Prostate gland (tissue), 2 donors: Measurements from ENCODE around the gene MAMLD1. TPM values are rescaled to one million over a fixed set of nuclear protein-coding genes. Genes with fewer than 3 reads are reported as not detected.
"Not testable (repeated sequence)": the region's sequence is repeated elsewhere in the genome, so short reads cannot be mapped to it uniquely, and the experiment has no call there.

ENCODE experiments used
- DNase-seq: peaks from one replicate; pipeline ENCODE4 v3.0.0-alpha.2; 2019; ENCODE audit warnings: low spot score
- H3K27ac ChIP-seq, 2 donors: fragments of 200-600 bp; sonication (generic); 2 replicates each; pipeline ENCODE4 v1.5.1; 2017 to 2019
- H3K27me3 ChIP-seq: fragments of 200-600 bp; sonication (generic); replicated peaks from 2 replicates; pipeline ENCODE4 v1.5.1; 2019; ENCODE audit not compliant: insufficient read depth
- H3K36me3 ChIP-seq, 2 donors: fragments of 200-600 bp; sonication (generic); 1 replicate in 1 of 2; 2 replicates in 1 of 2; pipeline versions ENCODE4 v1.5.1 to v1.8.1; 2017 to 2019
- H3K4me1 ChIP-seq: fragments of 200-600 bp; sonication (generic); replicated peaks from 2 replicates; pipeline ENCODE4 v1.5.1; 2019
- H3K4me3 ChIP-seq, 2 donors: fragments of 200-600 bp; sonication (generic); 2 replicates each; pipeline ENCODE4 v1.5.1; 2017 to 2019
- H3K9me3 ChIP-seq: fragments of 200-600 bp; sonication (generic); 2 replicates; pipeline ENCODE4 v1.5.1; 2017
- CTCF ChIP-seq, 4 experiments: fragments of 200-600 bp in 2 of 4; fragments of 450-650 bp in 2 of 4; sonication (generic) in 2 of 4; IDR thresholded peaks; 1 replicate in 3 of 4; 2 replicates in 1 of 4; pipeline ENCODE4 v1.5.1; 2016 to 2019; ENCODE audit warnings: antibody characterized with exemption in 4 of 4, mild to moderate bottlenecking in 2 of 4, moderate library complexity in 2 of 4
- POLR2A ChIP-seq: fragments of 450-650 bp; IDR thresholded peaks from one replicate; pipeline ENCODE4 v1.6.1; 2016; ENCODE audit warnings: antibody characterized with exemption, mild to moderate bottlenecking
- POLR2AphosphoS5 ChIP-seq: sonication (generic); formaldehyde crosslinking; IDR thresholded peaks from one replicate; pipeline ENCODE4 v1.6.1; 2017; ENCODE audit warnings: antibody characterized with exemption
- WGBS: methylation state at CpG from one replicate; pipeline ENCODE4 v1.1.5; 2018; 5-methylcytosine and 5-hydroxymethylcytosine counted together
- intact Hi-C: fragments of 100-400 bp; cut with DNase I; formaldehyde crosslinking; loops from one replicate; pipeline ENCODE4 v1.14.2; 2022
- total RNA-seq, 2 donors: library from RNA; depleted of rRNA; stranded (reverse); fragments of >200 nt; gene quantifications; one replicate each; pipeline ENCODE4 v1.1.0, GENCODE V29; 2016

The MAMLD1 gene
- total RNA-seq, 2 donors from 2014 or later, result 2.2 to 51.7 TPM

- Histone ChIP-seq H3K4me1 (no peaks in the 10 kb centered on the region), H3K4me3 (no peak overlapping the region), H3K9me3 (no peaks in the 10 kb centered on the region), H3K36me3 (no peaks in the 10 kb centered on the region), H3K27me3 (no peaks in the 10 kb centered on the region), H3K27ac (no peak overlapping the region)
- no peak for TF ChIP-seq POLR2A
- TF ChIP-seq CTCF (IDR thresholded peaks at IDR 0.05), result no peak
- TF ChIP-seq POLR2AphosphoS5, result no peak
- 93% methylated on average over 7 of the region's 8 CpGs for WGBS
- no peak for DNase-seq
- intact Hi-C loops, result no loop called here
Measured at GRCh38 chrX:150338615-150339014, 24.5 kb upstream of the MAMLD1 start.

GRCh38 chrX:150339736-150340135 lies 23.4 kb upstream of the MAMLD1 start:
- H3K4me3 ChIP-seq, result no peak overlapping the region
- no peaks in the 10 kb centered on the region for H3K36me3 ChIP-seq
- H3K9me3 ChIP-seq, result no peaks in the 10 kb centered on the region
- TF ChIP-seq POLR2AphosphoS5 (no peak), CTCF (IDR thresholded peaks at IDR 0.05) (no peak), POLR2A (no peak)
- intact Hi-C loops, result no loop called here
- no peak for DNase-seq
- WGBS, result 38% methylated on average over 3 of the region's 3 CpGs
- no peaks in the 10 kb centered on the region for H3K27me3 ChIP-seq
- no peaks in the 10 kb centered on the region for H3K4me1 ChIP-seq
- H3K27ac ChIP-seq, result no peak overlapping the region

GRCh38 chrX:150340326-150340725 lies 22.8 kb upstream of the MAMLD1 start:
- H3K4me3 ChIP-seq, H3K9me3 ChIP-seq, intact Hi-C loops, H3K27me3 ChIP-seq, H3K4me1 ChIP-seq, H3K36me3 ChIP-seq, H3K27ac ChIP-seq, DNase-seq: not testable (repeated sequence)
- WGBS, result no CpG with 5 or more reads among the region's 3 CpGs

GRCh38 chrX:150347471-150347870 lies 15.6 kb upstream of the MAMLD1 start:
- no peak overlapping the region for H3K27ac ChIP-seq
- no peak overlapping the region for H3K4me3 ChIP-seq

GRCh38 chrX:150348365-150348764 lies 14.8 kb upstream of the MAMLD1 start:
- intact Hi-C loops, result no loop called here
- H3K27me3 ChIP-seq, result no peaks in the 10 kb centered on the region

More at GRCh38 chrX:150347471-150347870, 15.6 kb upstream of the MAMLD1 start:
- 85% methylated on average over 2 of the region's 2 CpGs for WGBS
- intact Hi-C loops, result no loop called here
- no peaks in the 10 kb centered on the region for H3K27me3 ChIP-seq
- H3K4me1 ChIP-seq, result no peaks in the 10 kb centered on the region
- TF ChIP-seq POLR2AphosphoS5, result no peak
- TF ChIP-seq CTCF (IDR thresholded peaks at IDR 0.05), result no peak
- no peak for TF ChIP-seq POLR2A
- H3K36me3 ChIP-seq, result no peaks in the 10 kb centered on the region
- no peaks in the 10 kb centered on the region for H3K9me3 ChIP-seq
- DNase-seq, result no peak

More at GRCh38 chrX:150348365-150348764, 14.8 kb upstream of the MAMLD1 start:
- TF ChIP-seq CTCF (IDR thresholded peaks at IDR 0.05), result no peak
- no peak for TF ChIP-seq POLR2A
- TF ChIP-seq POLR2AphosphoS5, result no peak
- Histone ChIP-seq H3K27ac (no peak overlapping the region), H3K9me3 (no peaks in the 10 kb centered on the region), H3K4me3 (no peak overlapping the region), H3K4me1 (no peaks in the 10 kb centered on the region), H3K36me3 (no peaks in the 10 kb centered on the region)
- WGBS, result 47% methylated on average over 2 of the region's 4 CpGs
- DNase-seq, result no peak
